Fibroblast of the aortic adventitia (primary cell): ENCODE data around the gene RSPRY1. TPM values are rescaled to one million over a fixed set of nuclear protein-coding genes. Genes with fewer than 3 reads are reported as not detected.

Source experiments
- DNase-seq: peaks from one replicate; pipeline ENCODE4 v3.0.0-alpha.2; 2010; ENCODE audit warnings: low read depth
- H3K4me3 ChIP-seq: 2 replicates; pipeline ENCODE4 v1.5.1; 2011; ENCODE audit warnings: low read depth, mild to moderate bottlenecking, control low read depth, low read length, moderate library complexity
- total RNA-seq: library from RNA; depleted of rRNA; stranded (reverse); fragments of >200 nt; gene quantifications from 2 replicates; pipeline ENCODE4 v1.2.3, GENCODE V29; 2012; ENCODE audit warnings: low replicate concordance
- TF ChIP-seq, protein P1 (sequence below): IDR thresholded peaks from 2 replicates; pipeline ENCODE4 v1.5.1; 2011; ENCODE audit warnings: mild to moderate bottlenecking, low read length, control low read depth, inconsistent platforms; ENCODE audit not compliant: insufficient read depth

RSPRY1 gene
- total RNA-seq, 1 donor, result 49.8 TPM

DNA sequence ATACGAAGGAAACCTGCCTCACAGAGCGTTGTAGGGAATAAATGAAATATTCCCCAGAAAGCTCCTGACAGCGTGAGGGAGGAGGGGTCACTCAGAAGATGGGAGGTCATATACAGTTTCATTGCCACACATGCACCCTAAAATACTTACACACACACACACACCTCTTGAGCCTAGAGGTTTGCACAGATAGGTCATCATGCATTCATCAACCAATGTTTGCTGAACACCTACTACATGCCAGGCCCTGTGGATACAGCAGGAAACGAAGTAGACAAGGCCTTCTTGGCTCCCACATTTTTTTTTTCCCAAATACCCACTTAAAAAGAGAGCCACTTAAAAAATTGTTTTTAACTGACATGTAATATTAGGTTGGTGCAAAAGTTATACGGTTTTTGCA, 99.2 kb downstream of the RSPRY1 start:
- TF ChIP-seq, protein P1, sequence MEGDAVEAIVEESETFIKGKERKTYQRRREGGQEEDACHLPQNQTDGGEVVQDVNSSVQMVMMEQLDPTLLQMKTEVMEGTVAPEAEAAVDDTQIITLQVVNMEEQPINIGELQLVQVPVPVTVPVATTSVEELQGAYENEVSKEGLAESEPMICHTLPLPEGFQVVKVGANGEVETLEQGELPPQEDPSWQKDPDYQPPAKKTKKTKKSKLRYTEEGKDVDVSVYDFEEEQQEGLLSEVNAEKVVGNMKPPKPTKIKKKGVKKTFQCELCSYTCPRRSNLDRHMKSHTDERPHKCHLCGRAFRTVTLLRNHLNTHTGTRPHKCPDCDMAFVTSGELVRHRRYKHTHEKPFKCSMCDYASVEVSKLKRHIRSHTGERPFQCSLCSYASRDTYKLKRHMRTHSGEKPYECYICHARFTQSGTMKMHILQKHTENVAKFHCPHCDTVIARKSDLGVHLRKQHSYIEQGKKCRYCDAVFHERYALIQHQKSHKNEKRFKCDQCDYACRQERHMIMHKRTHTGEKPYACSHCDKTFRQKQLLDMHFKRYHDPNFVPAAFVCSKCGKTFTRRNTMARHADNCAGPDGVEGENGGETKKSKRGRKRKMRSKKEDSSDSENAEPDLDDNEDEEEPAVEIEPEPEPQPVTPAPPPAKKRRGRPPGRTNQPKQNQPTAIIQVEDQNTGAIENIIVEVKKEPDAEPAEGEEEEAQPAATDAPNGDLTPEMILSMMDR, result no peak
- no peak overlapping the region for H3K4me3 ChIP-seq
- no peak for DNase-seq

DNA sequence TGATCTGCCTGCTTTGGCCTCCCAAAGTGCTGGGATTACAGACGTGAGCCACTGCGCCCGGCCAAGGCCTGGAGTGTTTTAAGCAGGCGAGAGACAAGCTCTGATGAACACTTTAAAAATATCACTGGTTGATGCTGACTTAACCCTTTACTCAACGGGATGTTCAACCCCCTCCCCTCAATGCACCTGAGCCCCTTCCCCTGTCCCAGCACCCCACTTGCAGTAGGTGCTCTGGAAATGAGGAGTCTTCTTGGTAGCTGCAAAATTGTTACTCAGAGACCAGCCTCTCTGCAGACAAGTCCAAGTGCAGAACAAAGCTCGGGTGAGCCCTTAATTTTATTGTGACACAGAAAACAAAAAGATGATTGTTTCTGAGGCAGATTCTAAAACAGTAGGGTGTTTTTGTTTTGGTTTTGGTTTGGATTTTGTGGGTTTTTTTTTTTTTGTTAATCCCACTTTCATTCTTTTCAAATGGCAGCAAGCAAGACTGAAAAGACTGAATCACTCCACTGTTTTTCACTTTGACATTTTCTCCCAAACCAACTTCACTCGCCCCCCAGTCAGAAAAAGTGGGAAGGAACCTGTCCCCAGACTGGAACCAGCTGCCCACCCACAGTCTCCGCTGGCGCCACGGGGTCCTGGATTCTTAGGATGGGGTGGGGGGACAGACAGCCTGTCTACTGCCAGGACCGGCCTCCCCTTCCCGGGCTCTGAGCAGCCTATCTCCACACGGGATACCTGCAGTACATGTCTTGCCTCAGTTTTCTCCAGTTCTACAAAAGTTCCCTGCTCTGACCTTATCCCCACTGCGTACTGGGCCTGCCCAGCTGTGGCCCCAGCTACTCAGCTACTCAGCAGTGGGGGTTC, 103.5 kb downstream of the RSPRY1 start:
- TF ChIP-seq, protein P1, result no peak
- no peak overlapping the region for H3K4me3 ChIP-seq
- no peak for DNase-seq

Other genes with a start within 250 kb of the RSPRY1 start
- gene CETP, start 224.4 kb upstream of the RSPRY1 start, total RNA-seq, result not detected in 2 replicates
- gene NLRC5, start 196.8 kb upstream of the RSPRY1 start, total RNA-seq, result 13.0 and 31.0 TPM in 2 replicates
- 5.6 and 20.3 TPM in 2 replicates for gene CPNE2, start 93.7 kb upstream of the RSPRY1 start, total RNA-seq
- 61.7 and 71.5 TPM in 2 replicates for gene PSME3IP1, start 290 bp upstream of the RSPRY1 start, total RNA-seq
- 65.3 and 127 TPM in 2 replicates for gene ARL2BP, start 58.9 kb downstream of the RSPRY1 start, total RNA-seq
- gene PLLP, start 98.3 kb downstream of the RSPRY1 start, total RNA-seq, result under 0.01 TPM in 1 of 2 replicates, not detected in the other
- gene CCL22, start 172.5 kb downstream of the RSPRY1 start, total RNA-seq, result not detected in 2 replicates
- gene CX3CL1, start 186.2 kb downstream of the RSPRY1 start, total RNA-seq, result 0.18 and 0.33 TPM in 2 replicates
- gene CCL17, start 218.4 kb downstream of the RSPRY1 start, total RNA-seq, result not detected in 2 replicates